WTC11 (cell line): ENCODE measurements around the gene APOO. TPM values are rescaled to one million over a fixed set of nuclear protein-coding genes. Genes with fewer than 3 reads are reported as not detected.

Source experiments
- ATAC-seq: fragments of 200-7000 bp; cut with Tn5 transposase; 2 replicates; pipeline ENCODE4 v1.10.0; 2021; ENCODE audit warnings: mild to moderate bottlenecking, moderate library complexity
- CTCF ChIA-PET: fragments of 300-600 bp; sonication (Branson Sonifier 250); formaldehyde crosslinking; loops from one replicate; lab custom pipeline; 2021; ENCODE audit warnings: antibody characterized with exemption; lab: Charles Lee
- POLR2A ChIA-PET: fragments of 350-600 bp; sonication (Branson Sonifier 250); formaldehyde crosslinking; loops from one replicate; lab custom pipeline; 2021; ENCODE audit warnings: antibody characterized with exemption; lab: Charles Lee
- DNase-seq: peaks from one replicate; pipeline ENCODE4 v3.0.0; 2021; ENCODE audit warnings: low spot score
- H3K27ac Mint-ChIP-seq: 2 replicates; pipeline ENCODE4 v1.8.0; 2021; ENCODE audit warnings: mixed read lengths
- H3K27me3 Mint-ChIP-seq: 2 replicates; pipeline ENCODE4 v1.8.0; 2021; ENCODE audit warnings: low read depth, mild to moderate bottlenecking, moderate library complexity, mixed read lengths
- H3K36me3 Mint-ChIP-seq: 2 replicates; pipeline ENCODE4 v1.8.0; 2021; ENCODE audit warnings: mixed read lengths
- H3K4me1 Mint-ChIP-seq: 2 replicates; pipeline ENCODE4 v1.8.0; 2022; ENCODE audit warnings: mixed read lengths
- H3K4me3 Mint-ChIP-seq: 2 replicates; pipeline ENCODE4 v1.8.0; 2021; ENCODE audit warnings: mild to moderate bottlenecking, moderate library complexity, mixed read lengths
- H3K9me3 Mint-ChIP-seq: 2 replicates; pipeline ENCODE4 v1.8.0; 2021; ENCODE audit warnings: mixed read lengths
- ATF1 ChIP-seq: sonication (generic); formaldehyde crosslinking; IDR thresholded peaks from 2 replicates; pipeline ENCODE4 v1.8.1; 2023; ENCODE audit warnings: mild to moderate bottlenecking, moderate library complexity, missing genetic modification reagents
- ESRRA ChIP-seq: sonication (generic); formaldehyde crosslinking; IDR thresholded peaks from 2 replicates; pipeline ENCODE4 v1.8.1; 2022; ENCODE audit warnings: mild to moderate bottlenecking, missing genetic modification reagents, borderline replicate concordance
- FOXJ3 ChIP-seq: sonication (generic); formaldehyde crosslinking; IDR thresholded peaks from 2 replicates; pipeline ENCODE4 v1.9.0; 2021; ENCODE audit warnings: missing genetic modification reagents, mild to moderate bottlenecking, borderline replicate concordance
- FOXP1 ChIP-seq: sonication (generic); formaldehyde crosslinking; IDR thresholded peaks from 2 replicates; pipeline ENCODE4 v1.8.0; 2022; ENCODE audit warnings: missing genetic modification reagents, mild to moderate bottlenecking, moderate library complexity, borderline replicate concordance
- HMGA2 ChIP-seq: fragments of 250-450 bp; sonication (Bioruptor Pico); IDR thresholded peaks from 2 replicates; pipeline ENCODE4 v1.4.0; 2021; ENCODE audit warnings: mild to moderate bottlenecking, moderate library complexity
- JUN ChIP-seq: sonication (generic); formaldehyde crosslinking; IDR thresholded peaks from 2 replicates; pipeline ENCODE4 v1.8.0; 2023; ENCODE audit warnings: mild to moderate bottlenecking, missing genetic modification reagents
- NR3C1 ChIP-seq: sonication (generic); formaldehyde crosslinking; conservative IDR thresholded peaks from 2 replicates; pipeline ENCODE4 v1.8.1; 2023; ENCODE audit warnings: low read depth, mild to moderate bottlenecking, missing genetic modification reagents
- OVOL2 ChIP-seq: fragments of 250-450 bp; sonication (Bioruptor Pico); IDR thresholded peaks from 2 replicates; pipeline ENCODE4 v1.9.0; 2021; ENCODE audit warnings: mild to moderate bottlenecking, borderline replicate concordance
- RORB ChIP-seq: fragments of 250-450 bp; sonication (Bioruptor Pico); IDR thresholded peaks from 2 replicates; pipeline ENCODE4 v1.9.0; 2021; ENCODE audit warnings: mild to moderate bottlenecking
- SMAD4 ChIP-seq: sonication (generic); formaldehyde crosslinking; IDR thresholded peaks from 2 replicates; pipeline ENCODE4 v1.8.0; 2022; ENCODE audit warnings: mild to moderate bottlenecking, missing genetic modification reagents
- SP1 ChIP-seq: sonication (generic); formaldehyde crosslinking; conservative IDR thresholded peaks from 2 replicates; pipeline ENCODE4 v1.8.1; 2022; ENCODE audit warnings: missing genetic modification reagents
- ZBTB21 ChIP-seq: sonication (generic); formaldehyde crosslinking; IDR thresholded peaks from 2 replicates; pipeline ENCODE4 v1.8.1; 2023; ENCODE audit warnings: mild to moderate bottlenecking, missing genetic modification reagents, borderline replicate concordance
- ZNF396 ChIP-seq: fragments of 250-450 bp; sonication (Bioruptor Pico); IDR thresholded peaks from 2 replicates; pipeline ENCODE4 v1.8.0; 2021; ENCODE audit warnings: mild to moderate bottlenecking, moderate library complexity, borderline replicate concordance
- ZNF416 ChIP-seq: fragments of 250-450 bp; sonication (Bioruptor Pico); IDR thresholded peaks from 2 replicates; pipeline ENCODE4 v1.9.0; 2021; ENCODE audit warnings: mild to moderate bottlenecking, inconsistent platforms
- total RNA-seq: library from RNA; stranded (reverse); gene quantifications from 3 replicates; pipeline ENCODE4 v1.2.3, GENCODE V29; 2021
- TF ChIP-seq, protein P1 (sequence below): sonication (generic); formaldehyde crosslinking; IDR thresholded peaks from 2 replicates; pipeline ENCODE4 v1.8.1; 2022; ENCODE audit warnings: mild to moderate bottlenecking, moderate library complexity, missing genetic modification reagents
- TF ChIP-seq, protein P2 (sequence below): sonication (generic); formaldehyde crosslinking; IDR thresholded peaks from 2 replicates; pipeline ENCODE4 v1.8.1; 2023; ENCODE audit warnings: mild to moderate bottlenecking, missing genetic modification reagents, borderline replicate concordance
- TF ChIP-seq, protein P3 (sequence below): sonication (generic); formaldehyde crosslinking; IDR thresholded peaks from 2 replicates; pipeline ENCODE4 v1.8.0; 2023; ENCODE audit warnings: missing genetic modification reagents, mild to moderate bottlenecking, borderline replicate concordance

APOO gene
- total RNA-seq, 1 experiment from 2014 or later, result 55.5 TPM

DNA sequence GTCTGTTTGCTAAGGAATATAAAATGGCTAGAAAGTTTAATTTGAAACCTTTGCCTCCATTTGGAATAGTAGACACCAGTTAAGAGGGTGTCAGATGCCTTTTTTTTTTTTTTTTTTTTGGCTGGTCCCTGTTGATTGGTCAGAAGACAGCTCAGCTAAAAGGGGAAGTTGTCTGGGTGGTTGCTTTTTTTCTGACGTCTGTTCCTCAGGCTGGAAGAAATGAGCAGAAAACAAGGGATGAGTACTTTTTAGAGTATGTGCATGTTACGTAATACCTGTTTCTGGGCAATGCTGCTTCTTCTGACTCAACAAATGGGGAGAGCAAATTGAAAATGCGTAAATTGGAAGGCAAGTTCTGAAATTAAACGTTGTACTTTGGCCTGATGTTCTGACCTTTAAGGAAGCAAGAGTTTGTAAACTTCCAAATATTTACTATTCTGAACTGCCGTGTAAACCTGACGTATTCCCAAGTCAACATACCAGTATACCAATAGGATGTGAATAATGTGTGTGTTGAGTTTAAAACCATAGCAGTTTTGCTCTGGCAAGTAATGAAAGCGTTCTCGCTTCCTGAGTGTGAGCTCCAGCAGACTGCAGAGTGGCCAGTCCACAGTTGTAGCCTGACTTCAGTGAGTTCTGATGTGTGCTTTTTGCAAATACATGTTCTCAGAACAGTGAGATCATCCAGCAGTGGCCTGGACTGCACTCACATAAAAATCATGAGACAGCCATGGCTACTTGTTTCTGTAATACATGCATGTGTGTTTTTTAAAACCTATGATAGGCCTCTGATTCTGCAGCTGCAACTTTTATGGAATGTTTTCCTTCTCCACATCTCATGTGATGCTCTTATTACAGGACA is 123.0 kb downstream of the APOO start:
- CTCF ChIA-PET, result interaction anchor here (0.7 kb wide), 2 partner anchors 76 to 117 kb away, joined by 3 to 4 read pairs; no protein-coding TSS in a partner anchor
- H3K9me3 Mint-ChIP-seq, result no peaks in the 10 kb centered on the region
- H3K36me3 Mint-ChIP-seq, result peaks cover 24% of the 10 kb centered on the region
- H3K4me1 Mint-ChIP-seq, result peaks cover 28% of the 10 kb centered on the region
- no peak for TF ChIP-seq OVOL2 (CRISPR knock-in tag)
- TF ChIP-seq ESRRA (CRISPR knock-in tag), result no peak
- no peak for TF ChIP-seq JUN (CRISPR knock-in tag)
- no peak for TF ChIP-seq FOXP1
- TF ChIP-seq, protein P1, sequence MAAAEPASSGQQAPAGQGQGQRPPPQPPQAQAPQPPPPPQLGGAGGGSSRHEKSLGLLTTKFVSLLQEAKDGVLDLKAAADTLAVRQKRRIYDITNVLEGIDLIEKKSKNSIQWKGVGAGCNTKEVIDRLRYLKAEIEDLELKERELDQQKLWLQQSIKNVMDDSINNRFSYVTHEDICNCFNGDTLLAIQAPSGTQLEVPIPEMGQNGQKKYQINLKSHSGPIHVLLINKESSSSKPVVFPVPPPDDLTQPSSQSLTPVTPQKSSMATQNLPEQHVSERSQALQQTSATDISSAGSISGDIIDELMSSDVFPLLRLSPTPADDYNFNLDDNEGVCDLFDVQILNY (CRISPR knock-in tag), result no peak
- TF ChIP-seq ZBTB21, result no peak
- TF ChIP-seq RORB (CRISPR knock-in tag), result no peak
- TF ChIP-seq, protein P2, sequence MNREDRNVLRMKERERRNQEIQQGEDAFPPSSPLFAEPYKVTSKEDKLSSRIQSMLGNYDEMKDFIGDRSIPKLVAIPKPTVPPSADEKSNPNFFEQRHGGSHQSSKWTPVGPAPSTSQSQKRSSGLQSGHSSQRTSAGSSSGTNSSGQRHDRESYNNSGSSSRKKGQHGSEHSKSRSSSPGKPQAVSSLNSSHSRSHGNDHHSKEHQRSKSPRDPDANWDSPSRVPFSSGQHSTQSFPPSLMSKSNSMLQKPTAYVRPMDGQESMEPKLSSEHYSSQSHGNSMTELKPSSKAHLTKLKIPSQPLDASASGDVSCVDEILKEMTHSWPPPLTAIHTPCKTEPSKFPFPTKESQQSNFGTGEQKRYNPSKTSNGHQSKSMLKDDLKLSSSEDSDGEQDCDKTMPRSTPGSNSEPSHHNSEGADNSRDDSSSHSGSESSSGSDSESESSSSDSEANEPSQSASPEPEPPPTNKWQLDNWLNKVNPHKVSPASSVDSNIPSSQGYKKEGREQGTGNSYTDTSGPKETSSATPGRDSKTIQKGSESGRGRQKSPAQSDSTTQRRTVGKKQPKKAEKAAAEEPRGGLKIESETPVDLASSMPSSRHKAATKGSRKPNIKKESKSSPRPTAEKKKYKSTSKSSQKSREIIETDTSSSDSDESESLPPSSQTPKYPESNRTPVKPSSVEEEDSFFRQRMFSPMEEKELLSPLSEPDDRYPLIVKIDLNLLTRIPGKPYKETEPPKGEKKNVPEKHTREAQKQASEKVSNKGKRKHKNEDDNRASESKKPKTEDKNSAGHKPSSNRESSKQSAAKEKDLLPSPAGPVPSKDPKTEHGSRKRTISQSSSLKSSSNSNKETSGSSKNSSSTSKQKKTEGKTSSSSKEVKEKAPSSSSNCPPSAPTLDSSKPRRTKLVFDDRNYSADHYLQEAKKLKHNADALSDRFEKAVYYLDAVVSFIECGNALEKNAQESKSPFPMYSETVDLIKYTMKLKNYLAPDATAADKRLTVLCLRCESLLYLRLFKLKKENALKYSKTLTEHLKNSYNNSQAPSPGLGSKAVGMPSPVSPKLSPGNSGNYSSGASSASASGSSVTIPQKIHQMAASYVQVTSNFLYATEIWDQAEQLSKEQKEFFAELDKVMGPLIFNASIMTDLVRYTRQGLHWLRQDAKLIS, result no peak
- TF ChIP-seq ZNF396 (CRISPR knock-in tag), result no peak
- no peak for TF ChIP-seq ZNF416 (CRISPR knock-in tag)
- TF ChIP-seq NR3C1, result no peak
- no peak for TF ChIP-seq FOXJ3
- no peak for TF ChIP-seq SMAD4 (CRISPR knock-in tag)
- no peak for TF ChIP-seq HMGA2 (CRISPR knock-in tag)
- no peak for TF ChIP-seq SP1 (CRISPR knock-in tag)
- TF ChIP-seq ATF1 (CRISPR knock-in tag), result no peak
- TF ChIP-seq, protein P3, sequence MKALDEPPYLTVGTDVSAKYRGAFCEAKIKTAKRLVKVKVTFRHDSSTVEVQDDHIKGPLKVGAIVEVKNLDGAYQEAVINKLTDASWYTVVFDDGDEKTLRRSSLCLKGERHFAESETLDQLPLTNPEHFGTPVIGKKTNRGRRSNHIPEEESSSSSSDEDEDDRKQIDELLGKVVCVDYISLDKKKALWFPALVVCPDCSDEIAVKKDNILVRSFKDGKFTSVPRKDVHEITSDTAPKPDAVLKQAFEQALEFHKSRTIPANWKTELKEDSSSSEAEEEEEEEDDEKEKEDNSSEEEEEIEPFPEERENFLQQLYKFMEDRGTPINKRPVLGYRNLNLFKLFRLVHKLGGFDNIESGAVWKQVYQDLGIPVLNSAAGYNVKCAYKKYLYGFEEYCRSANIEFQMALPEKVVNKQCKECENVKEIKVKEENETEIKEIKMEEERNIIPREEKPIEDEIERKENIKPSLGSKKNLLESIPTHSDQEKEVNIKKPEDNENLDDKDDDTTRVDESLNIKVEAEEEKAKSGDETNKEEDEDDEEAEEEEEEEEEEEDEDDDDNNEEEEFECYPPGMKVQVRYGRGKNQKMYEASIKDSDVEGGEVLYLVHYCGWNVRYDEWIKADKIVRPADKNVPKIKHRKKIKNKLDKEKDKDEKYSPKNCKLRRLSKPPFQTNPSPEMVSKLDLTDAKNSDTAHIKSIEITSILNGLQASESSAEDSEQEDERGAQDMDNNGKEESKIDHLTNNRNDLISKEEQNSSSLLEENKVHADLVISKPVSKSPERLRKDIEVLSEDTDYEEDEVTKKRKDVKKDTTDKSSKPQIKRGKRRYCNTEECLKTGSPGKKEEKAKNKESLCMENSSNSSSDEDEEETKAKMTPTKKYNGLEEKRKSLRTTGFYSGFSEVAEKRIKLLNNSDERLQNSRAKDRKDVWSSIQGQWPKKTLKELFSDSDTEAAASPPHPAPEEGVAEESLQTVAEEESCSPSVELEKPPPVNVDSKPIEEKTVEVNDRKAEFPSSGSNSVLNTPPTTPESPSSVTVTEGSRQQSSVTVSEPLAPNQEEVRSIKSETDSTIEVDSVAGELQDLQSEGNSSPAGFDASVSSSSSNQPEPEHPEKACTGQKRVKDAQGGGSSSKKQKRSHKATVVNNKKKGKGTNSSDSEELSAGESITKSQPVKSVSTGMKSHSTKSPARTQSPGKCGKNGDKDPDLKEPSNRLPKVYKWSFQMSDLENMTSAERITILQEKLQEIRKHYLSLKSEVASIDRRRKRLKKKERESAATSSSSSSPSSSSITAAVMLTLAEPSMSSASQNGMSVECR (CRISPR knock-in tag), result no peak
- ATAC-seq, result no peak
- DNase-seq, result no peak
- no peaks in the 10 kb centered on the region; the same call in 1 of the 2 replicates for H3K27me3 Mint-ChIP-seq
- H3K4me3 Mint-ChIP-seq, result peak overlapping the region; percentile 93
- POLR2A ChIA-PET, result no interaction called here
- H3K27ac Mint-ChIP-seq, result no peak overlapping the region
